SW 1271 (cell line): ENCODE measurements around the gene UTS2B.

Experiments
- DNase-seq, 2 experiments: peaks; one replicate each; lab custom pipeline; 2025; lab: John Stamatoyannopoulos, UW

UTS2B gene

GRCh38 chr3:191329654-191330529 lies at the start of gene UTS2B:
Gene UTS2B, minus strand, starts transcription at chr3:191330526. Its CDS starts 48,337 bp downstream, at chr3:191282189.
- peak in 1 of 2 experiments; percentile 55 for DNase-seq

- no peak for DNase-seq
Measured at GRCh38 chr3:191380001-191380400, 49.7 kb upstream of the UTS2B start.

GRCh38 chr3:191379446-191379845 lies 49.1 kb upstream of the UTS2B start:
- no peak for DNase-seq

- no peak for DNase-seq
Measured at GRCh38 chr3:191378142-191378812, 48.0 kb upstream of the UTS2B start.

- DNase-seq, result peak in 1 of 2 experiments; percentile 27
Measured at GRCh38 chr3:191376516-191377141, 46.3 kb upstream of the UTS2B start.

- DNase-seq, result no peak
Measured at GRCh38 chr3:191373327-191373726, 43.0 kb upstream of the UTS2B start.

GRCh38 chr3:191372122-191372521 lies 41.8 kb upstream of the UTS2B start:
- DNase-seq, result no peak

GRCh38 chr3:191369616-191370010 lies 39.3 kb upstream of the UTS2B start:
- DNase-seq, result no peak

GRCh38 chr3:191368755-191369615 lies 38.7 kb upstream of the UTS2B start:
- no peak for DNase-seq

- DNase-seq, result no peak
Measured at GRCh38 chr3:191366675-191367074, 36.3 kb upstream of the UTS2B start.

GRCh38 chr3:191363221-191363620 lies 32.9 kb upstream of the UTS2B start:
- no peak for DNase-seq

GRCh38 chr3:191362524-191363090 lies 32.3 kb upstream of the UTS2B start:
- no peak for DNase-seq

GRCh38 chr3:191362037-191362436 lies 31.7 kb upstream of the UTS2B start:
- no peak for DNase-seq

GRCh38 chr3:191361456-191361855 lies 31.1 kb upstream of the UTS2B start:
- DNase-seq, result no peak

- DNase-seq, result no peak
Measured at GRCh38 chr3:191360620-191361019, 30.3 kb upstream of the UTS2B start.

GRCh38 chr3:191358929-191359328 lies 28.6 kb upstream of the UTS2B start:
- no peak for DNase-seq

GRCh38 chr3:191357909-191358308 lies 27.6 kb upstream of the UTS2B start:
- DNase-seq, result no peak

GRCh38 chr3:191356631-191357439 lies 26.5 kb upstream of the UTS2B start:
- peak in 1 of 2 experiments; percentile 37 for DNase-seq

- no peak for DNase-seq
Measured at GRCh38 chr3:191355406-191355805, 25.1 kb upstream of the UTS2B start.

GRCh38 chr3:191353022-191353777 lies 22.9 kb upstream of the UTS2B start:
- no peak for DNase-seq
